Natural killer cell treated with Interleukin-12 subunit alpha and Interleukin-12 subunit beta and Interleukin-15 and Interleukin-18, amount 100 ng/mL, for 72 hours (primary cell): Measurements from ENCODE around the gene ANKRD40CL. TPM values are rescaled to one million over a fixed set of nuclear protein-coding genes. Genes with fewer than 3 reads are reported as not detected.
"Not testable (repeated sequence)": the region's sequence is repeated elsewhere in the genome, so short reads cannot be mapped to it uniquely, and the experiment has no call there.

Source experiments
- ATAC-seq, 2 donors: fragments of 150-1000 bp; cut with Tn5 transposase in 1 of 2; sonication (Bioruptor Pico), chemical (Tn5 transposase) in 1 of 2; 2 replicates each; pipeline ENCODE4 v1.10.0; 2021
- DNase-seq: peaks from one replicate; pipeline ENCODE4 v3.0.0; 2022; ENCODE audit warnings: low spot score
- H3K27ac Mint-ChIP-seq, 2 donors: 1 replicate in 1 of 2; 2 replicates in 1 of 2; pipeline ENCODE4 v1.8.0; 2022; ENCODE audit warnings: mixed read lengths in 2 of 2, mild to moderate bottlenecking in 1 of 2, moderate library complexity in 1 of 2
- H3K27me3 Mint-ChIP-seq, 2 donors: 1 replicate in 1 of 2; 2 replicates in 1 of 2; pipeline ENCODE4 v1.8.0; 2022; ENCODE audit warnings: mixed read lengths in 2 of 2
- H3K36me3 Mint-ChIP-seq: one replicate; pipeline ENCODE4 v1.8.0; 2022; ENCODE audit warnings: mixed read lengths
- H3K4me1 Mint-ChIP-seq, 2 donors: 1 replicate in 1 of 2; 2 replicates in 1 of 2; pipeline ENCODE4 v1.8.0; 2022; ENCODE audit warnings: low read depth in 2 of 2, mixed read lengths in 2 of 2, mild to moderate bottlenecking in 1 of 2
- H3K4me3 Mint-ChIP-seq: one replicate; pipeline ENCODE4 v1.8.0; 2022; ENCODE audit warnings: mixed read lengths
- H3K9me3 Mint-ChIP-seq: 2 replicates; pipeline ENCODE4 v1.8.0; 2022; ENCODE audit warnings: mixed read lengths
- total RNA-seq, 2 donors: library from RNA; stranded (reverse); gene quantifications; one replicate each; pipeline ENCODE4 v1.2.3, GENCODE V29; 2022

ANKRD40CL gene
- not detected for total RNA-seq

- ATAC-seq (no peak), DNase-seq (no peak)
- Mint-ChIP-seq H3K27me3 (peaks cover 10 to 17% of the 10 kb centered on the region in 2 donors), H3K4me1 (peaks cover 7 to 21% of the 10 kb centered on the region in 2 donors), H3K36me3 (no peaks in the 10 kb centered on the region), H3K27ac (no peak within 1 kb of the TSS), H3K9me3 (no peaks in the 10 kb centered on the region), H3K4me3 (no peak within 1 kb of the TSS)
Measured at GRCh38 chr17:50767446-50767845, at the start of gene ANKRD40CL. ANKRD40CL (minus strand) TSS chr17:50767518; CDS start chr17:50766913, 605 bp downstream.

- Mint-ChIP-seq H3K36me3 (no peaks in the 10 kb centered on the region), H3K27me3 (peaks cover 21 to 47% of the 10 kb centered on the region in 2 donors)
- DNase-seq = no peak
Measured at GRCh38 chr17:50816271-50816670, 49.0 kb upstream of the ANKRD40CL start.

GRCh38 chr17:50815400-50815799 is 48.1 kb upstream of the ANKRD40CL start:
- H3K9me3 Mint-ChIP-seq = no peaks in the 10 kb centered on the region
- no peak for ATAC-seq

More at GRCh38 chr17:50816271-50816670, 49.0 kb upstream of the ANKRD40CL start:
- H3K4me3 Mint-ChIP-seq = no peak overlapping the region
- H3K4me1 Mint-ChIP-seq = peaks cover 11 to 25% of the 10 kb centered on the region in 2 donors
- H3K27ac Mint-ChIP-seq = no peak overlapping the region
- H3K9me3 Mint-ChIP-seq = no peaks in the 10 kb centered on the region
- no peak for ATAC-seq

GRCh38 chr17:50813583-50813982 is 46.3 kb upstream of the ANKRD40CL start:
- Mint-ChIP-seq H3K27me3 (peaks cover 19 to 37% of the 10 kb centered on the region in 2 donors), H3K4me1 (peaks cover 3 to 16% of the 10 kb centered on the region in 2 donors), H3K36me3 (no peaks in the 10 kb centered on the region), H3K27ac (no peak overlapping the region), H3K9me3 (no peaks in the 10 kb centered on the region), H3K4me3 (no peak overlapping the region)
- ATAC-seq (no peak), DNase-seq (no peak)

More at GRCh38 chr17:50815400-50815799, 48.1 kb upstream of the ANKRD40CL start:
- Mint-ChIP-seq H3K36me3 (no peaks in the 10 kb centered on the region), H3K4me1 (peaks cover 11 to 25% of the 10 kb centered on the region in 2 donors), H3K27me3 (peaks cover 21 to 47% of the 10 kb centered on the region in 2 donors), H3K27ac (no peak overlapping the region), H3K4me3 (no peak overlapping the region)
- DNase-seq = no peak

GRCh38 chr17:50808888-50809287 is 41.6 kb upstream of the ANKRD40CL start:
- DNase-seq = no peak
- no peak for ATAC-seq
- H3K27ac Mint-ChIP-seq = no peak overlapping the region
- no peaks in the 10 kb centered on the region for H3K4me1 Mint-ChIP-seq
- peaks cover 6 to 10% of the 10 kb centered on the region in 2 donors for H3K27me3 Mint-ChIP-seq
- H3K36me3 Mint-ChIP-seq = no peaks in the 10 kb centered on the region
- H3K9me3 Mint-ChIP-seq = no peaks in the 10 kb centered on the region
- no peak overlapping the region for H3K4me3 Mint-ChIP-seq

GRCh38 chr17:50808413-50808812 is 41.1 kb upstream of the ANKRD40CL start:
- no peak overlapping the region for H3K27ac Mint-ChIP-seq
- H3K27me3 Mint-ChIP-seq = peaks cover 2 to 5% of the 10 kb centered on the region in 2 donors
- H3K4me3 Mint-ChIP-seq = no peak overlapping the region
- DNase-seq (peak; percentile 8), ATAC-seq (no peak)
- no peaks in the 10 kb centered on the region for H3K36me3 Mint-ChIP-seq
- no peaks in the 10 kb centered on the region for H3K9me3 Mint-ChIP-seq
- H3K4me1 Mint-ChIP-seq = no peaks in the 10 kb centered on the region

GRCh38 chr17:50807675-50808074 is 40.4 kb upstream of the ANKRD40CL start:
- Mint-ChIP-seq H3K9me3 (no peaks in the 10 kb centered on the region), H3K27ac (no peak overlapping the region), H3K36me3 (no peaks in the 10 kb centered on the region), H3K4me1 (no peaks in the 10 kb centered on the region), H3K27me3 (peaks cover 0 to 2% of the 10 kb centered on the region in 2 donors), H3K4me3 (no peak overlapping the region)
- ATAC-seq = no peak
- DNase-seq = no peak

- H3K27ac Mint-ChIP-seq = no peak overlapping the region
- H3K9me3 Mint-ChIP-seq = no peaks in the 10 kb centered on the region
- no peaks in the 10 kb centered on the region for H3K36me3 Mint-ChIP-seq
- no peak overlapping the region for H3K4me3 Mint-ChIP-seq
- H3K27me3 Mint-ChIP-seq = peaks cover 0 to 2% of the 10 kb centered on the region in 2 donors
- H3K4me1 Mint-ChIP-seq = no peaks in the 10 kb centered on the region
- no peak for DNase-seq
- no peak for ATAC-seq
Measured at GRCh38 chr17:50807009-50807408, 39.7 kb upstream of the ANKRD40CL start.

GRCh38 chr17:50806141-50806643 is 38.9 kb upstream of the ANKRD40CL start:
- DNase-seq (peak; percentile 31), ATAC-seq (no peak)
- Mint-ChIP-seq H3K27ac (no peak overlapping the region), H3K4me1 (no peaks in the 10 kb centered on the region), H3K4me3 (no peak overlapping the region), H3K27me3 (peaks cover 0 to 2% of the 10 kb centered on the region in 2 donors), H3K36me3 (no peaks in the 10 kb centered on the region), H3K9me3 (no peaks in the 10 kb centered on the region)

- no peaks in the 10 kb centered on the region for H3K4me1 Mint-ChIP-seq
- ATAC-seq (no peak), DNase-seq (peak; percentile 37)
- no peaks in the 10 kb centered on the region for H3K9me3 Mint-ChIP-seq
- peaks cover 0 to 6% of the 10 kb centered on the region in 2 donors for H3K27me3 Mint-ChIP-seq
- H3K36me3 Mint-ChIP-seq = no peaks in the 10 kb centered on the region
- H3K4me3 Mint-ChIP-seq = no peak overlapping the region
- H3K27ac Mint-ChIP-seq = no peak overlapping the region
Measured at GRCh38 chr17:50805486-50805885, 38.2 kb upstream of the ANKRD40CL start.

GRCh38 chr17:50804749-50805475 is 37.6 kb upstream of the ANKRD40CL start:
- not testable (repeated sequence) for H3K27ac Mint-ChIP-seq, H3K9me3 Mint-ChIP-seq, ATAC-seq, H3K27me3 Mint-ChIP-seq, H3K4me3 Mint-ChIP-seq, H3K4me1 Mint-ChIP-seq, DNase-seq, H3K36me3 Mint-ChIP-seq

- no peak for ATAC-seq
- H3K27ac Mint-ChIP-seq = no peak overlapping the region
- no peaks in the 10 kb centered on the region for H3K4me1 Mint-ChIP-seq
- no peaks in the 10 kb centered on the region for H3K36me3 Mint-ChIP-seq
- no peak for DNase-seq
- peaks cover 0 to 5% of the 10 kb centered on the region in 2 donors for H3K27me3 Mint-ChIP-seq
- H3K9me3 Mint-ChIP-seq = no peaks in the 10 kb centered on the region
- no peak overlapping the region for H3K4me3 Mint-ChIP-seq
Measured at GRCh38 chr17:50803676-50804075, 36.4 kb upstream of the ANKRD40CL start.

GRCh38 chr17:50802609-50803571 is 35.6 kb upstream of the ANKRD40CL start:
- ATAC-seq = no peak
- H3K4me1 Mint-ChIP-seq = no peaks in the 10 kb centered on the region
- no peaks in the 10 kb centered on the region for H3K9me3 Mint-ChIP-seq
- H3K4me3 Mint-ChIP-seq = no peak overlapping the region
- no peaks in the 10 kb centered on the region for H3K36me3 Mint-ChIP-seq
- H3K27ac Mint-ChIP-seq = no peak overlapping the region
- peaks cover 0 to 5% of the 10 kb centered on the region in 2 donors for H3K27me3 Mint-ChIP-seq
- DNase-seq = no peak
